A204.1 (cell line): ENCODE results near the gene AGRN.
"Not testable (repeated sequence)": the region's sequence is repeated elsewhere in the genome, so short reads cannot be mapped to it uniquely, and the experiment has no call there.

ENCODE experiments used
- FAIRE-seq: peaks from 2 replicates; lab custom pipeline; 2012; peaks lifted over from hg19 to GRCh38; lab: Jason Lieb, UNC

AGRN gene

GRCh38 chr1:1054099-1054700 lies 34.3 kb downstream of the AGRN start:
- no peak for FAIRE-seq

- no peak for FAIRE-seq
Measured at GRCh38 chr1:1054971-1055370, 35.1 kb downstream of the AGRN start.

GRCh38 chr1:1055841-1056736 lies 36.2 kb downstream of the AGRN start:
- FAIRE-seq, result no peak

GRCh38 chr1:1057769-1058087 lies 37.8 kb downstream of the AGRN start:
- not testable (repeated sequence) for FAIRE-seq

- FAIRE-seq, result no peak
Measured at GRCh38 chr1:1058088-1058905, 38.4 kb downstream of the AGRN start.

GRCh38 chr1:1058921-1059493 lies 39.1 kb downstream of the AGRN start:
- no peak for FAIRE-seq

GRCh38 chr1:1059494-1060280 lies 39.8 kb downstream of the AGRN start:
- FAIRE-seq, result no peak

GRCh38 chr1:1060281-1061000 lies 40.5 kb downstream of the AGRN start:
- FAIRE-seq, result no peak

GRCh38 chr1:1061682-1062345 lies 41.9 kb downstream of the AGRN start:
- no peak for FAIRE-seq

- FAIRE-seq, result no peak
Measured at GRCh38 chr1:1062348-1063163, 42.6 kb downstream of the AGRN start.

- no peak for FAIRE-seq
Measured at GRCh38 chr1:1063261-1063944, 43.5 kb downstream of the AGRN start.

GRCh38 chr1:1063945-1064831 lies 44.3 kb downstream of the AGRN start:
- FAIRE-seq, result no peak

- FAIRE-seq, result no peak
Measured at GRCh38 chr1:1065265-1065939, 45.5 kb downstream of the AGRN start.

GRCh38 chr1:1065940-1066304 lies 46.0 kb downstream of the AGRN start:
- FAIRE-seq, result not testable (repeated sequence)

- no peak for FAIRE-seq
Measured at GRCh38 chr1:1066403-1067283, 46.7 kb downstream of the AGRN start.

- no peak for FAIRE-seq
Measured at GRCh38 chr1:1067284-1067859, 47.5 kb downstream of the AGRN start.
